SK-N-SH (cell line): ENCODE data around the gene SLC25A42. TPM values are rescaled to one million over a fixed set of nuclear protein-coding genes. Genes with fewer than 3 reads are reported as not detected.

ENCODE experiments used
- CTCF ChIA-PET: fragments of 300-600, 350-600 bp; formaldehyde crosslinking; extraction: SDS; loops from one replicate; lab custom pipeline; 2021; lab: Yijun Ruan, JAX
- POLR2A ChIA-PET: fragments of 350-600 bp; sonication (Branson Sonifier 250); formaldehyde crosslinking; extraction: SDS; loops from one replicate; lab custom pipeline; 2020; ENCODE audit warnings: antibody characterized with exemption, inconsistent platforms; lab: Yijun Ruan, JAX
- DNase-seq: peaks from one replicate; pipeline ENCODE4 v3.0.0; 2012
- H2AFZ ChIP-seq: fragments of 200-600 bp; sonication (generic); 2 replicates; pipeline ENCODE4 v1.8.1; 2016; ENCODE audit warnings: antibody characterized with exemption, mild to moderate bottlenecking, low read depth
- H3F3A ChIP-seq: fragments of 200-600 bp; sonication (generic); replicated peaks from 2 replicates; pipeline ENCODE3; 2016; ENCODE audit warnings: antibody characterized with exemption, mild to moderate bottlenecking; ENCODE audit not compliant: insufficient read depth
- H3K27ac ChIP-seq, 2 experiments: fragments of 200-500 bp in 1 of 2; fragments of 200-600 bp in 1 of 2; sonication (Bioruptor generic) in 1 of 2; sonication (generic), shearing (Covaris generic) in 1 of 2; 2 replicates each; pipeline versions ENCODE4 v1.5.1 to v1.6.1; 2014 to 2016; ENCODE audit warnings: low read depth in 2 of 2, inconsistent platforms in 1 of 2, low read length in 1 of 2, mild to moderate bottlenecking in 1 of 2, mixed read lengths in 1 of 2
- H3K27me3 ChIP-seq: fragments of 200-600 bp; sonication (generic), shearing (Covaris generic); 2 replicates; pipeline ENCODE4 v1.6.1; 2016; ENCODE audit warnings: mixed run types; ENCODE audit not compliant: insufficient read depth
- H3K36me3 ChIP-seq, 2 experiments: fragments of 200-500 bp in 1 of 2; fragments of 200-600 bp in 1 of 2; sonication (Bioruptor generic) in 1 of 2; sonication (generic) in 1 of 2; replicated peaks in 1 of 2; 2 replicates each; pipeline versions ENCODE3 to v1.5.1; 2014 to 2016; ENCODE audit warnings: low read length in 1 of 2, mild to moderate bottlenecking in 1 of 2; ENCODE audit not compliant: insufficient read depth in 2 of 2, control insufficient read depth in 1 of 2
- H3K4me1 ChIP-seq, 2 experiments: fragments of 200-500 bp in 1 of 2; fragments of 200-600 bp in 1 of 2; sonication (Bioruptor generic) in 1 of 2; sonication (generic), shearing (Covaris generic) in 1 of 2; 2 replicates each; pipeline versions ENCODE4 v1.5.1 to v1.6.1; 2014 to 2016; ENCODE audit warnings: low read depth in 1 of 2, low read length in 1 of 2, mixed run types in 1 of 2; ENCODE audit not compliant: insufficient read depth in 2 of 2, control insufficient read depth in 1 of 2
- H3K4me2 ChIP-seq: fragments of 200-600 bp; sonication (generic), shearing (Covaris generic); 2 replicates; pipeline ENCODE4 v1.6.1; 2017; ENCODE audit warnings: mixed run types
- H3K4me3 ChIP-seq, 2 experiments: fragments of 200-500 bp in 1 of 2; fragments of 200-600 bp in 1 of 2; sonication (Bioruptor generic) in 1 of 2; sonication (generic), shearing (Covaris generic) in 1 of 2; 2 replicates each; pipeline versions ENCODE4 v1.5.1 to v1.8.1; 2014 to 2016; ENCODE audit warnings: low read depth in 2 of 2, inconsistent platforms in 1 of 2, low read length in 1 of 2, mild to moderate bottlenecking in 1 of 2, mixed read lengths in 1 of 2, moderate library complexity in 1 of 2
- H3K79me2 ChIP-seq: fragments of 200-600 bp; sonication (generic); 2 replicates; pipeline ENCODE4 v1.8.1; 2017; ENCODE audit warnings: mild to moderate bottlenecking; ENCODE audit not compliant: insufficient read depth
- H3K9ac ChIP-seq: fragments of 200-600 bp; sonication (generic); 2 replicates; pipeline ENCODE4 v1.6.1; 2017; ENCODE audit warnings: mixed run types
- H3K9me2 ChIP-seq: fragments of 200-600 bp; sonication (generic); 2 replicates; pipeline ENCODE4 v1.6.1; 2017; ENCODE audit warnings: mixed run types
- H3K9me3 ChIP-seq: fragments of 200-600 bp; sonication (generic); 2 replicates; pipeline ENCODE4 v1.6.1; 2017; ENCODE audit warnings: mixed run types, mild to moderate bottlenecking, moderate library complexity
- H4K20me1 ChIP-seq: fragments of 200-600 bp; sonication (generic); 2 replicates; pipeline ENCODE4 v1.6.1; 2017; ENCODE audit warnings: mild to moderate bottlenecking, mixed run types; ENCODE audit not compliant: insufficient read depth
- CHD2 ChIP-seq: fragments of 150-350 bp; IDR thresholded peaks from 2 replicates; pipeline ENCODE4 v1.6.1; 2018; ENCODE audit warnings: low read length; ENCODE audit not compliant: partially characterized antibody
- EZH2phosphoT487 ChIP-seq: fragments of 200-600 bp; sonication (generic); IDR thresholded peaks from 2 replicates; pipeline ENCODE4 v1.6.1; 2017; ENCODE audit warnings: low read depth, mixed run types, mild to moderate bottlenecking, antibody characterized with exemption, moderate library complexity, borderline replicate concordance
- GABPA ChIP-seq: IDR thresholded peaks from 2 replicates; pipeline ENCODE4 v1.4.0; 2012; ENCODE audit warnings: low read depth, mild to moderate bottlenecking
- JUND ChIP-seq: IDR thresholded peaks from 2 replicates; pipeline ENCODE4 v1.4.0; 2012
- MEF2A ChIP-seq: IDR thresholded peaks from 2 replicates; pipeline ENCODE4 v1.4.0; 2012; ENCODE audit warnings: low read depth, borderline replicate concordance
- MXI1 ChIP-seq: IDR thresholded peaks from 2 replicates; pipeline ENCODE4 v1.6.1; 2012; ENCODE audit warnings: mild to moderate bottlenecking, low read depth, low read length, improper control_type of control experiment
- POLR2AphosphoS5 ChIP-seq: IDR thresholded peaks from 2 replicates; pipeline ENCODE4 v1.6.1; 2012; ENCODE audit warnings: low read depth, low read length
- RFX5 ChIP-seq: IDR thresholded peaks from 2 replicates; pipeline ENCODE4 v1.6.1; 2012; ENCODE audit warnings: mild to moderate bottlenecking, improper control_type of control experiment, low read length
- SMC3 ChIP-seq: IDR thresholded peaks from 2 replicates; pipeline ENCODE4 v1.6.1; 2012; ENCODE audit warnings: low read depth, low read length, improper control_type of control experiment
- WGBS: methylation state at CpG from one replicate; pipeline ENCODE4 v1.1.6; 2017; ENCODE audit warnings: low lambda C conversion rate; 5-methylcytosine and 5-hydroxymethylcytosine counted together
- polyA plus RNA-seq, 3 experiments: library from polyadenylated mRNA; depleted of rRNA; stranded (reverse); fragments of >200 nt; gene quantifications; 2 replicates each; pipeline ENCODE4 v1.2.3, GENCODE V29; 2012
- TF ChIP-seq, protein P1 (sequence below): IDR thresholded peaks from 2 replicates; pipeline ENCODE4 v1.4.0; 2012; ENCODE audit warnings: low read depth, borderline replicate concordance
- TF ChIP-seq, protein P2 (sequence below): fragments of 150-350 bp; IDR thresholded peaks from 2 replicates; pipeline ENCODE4 v1.6.1; 2017; ENCODE audit warnings: antibody characterized with exemption, low read length, low read depth, borderline replicate concordance

The SLC25A42 gene
- polyA plus RNA-seq, 1 of the 3 experiments (the other 2 are of a cell fraction): 6.1 TPM

DNA sequence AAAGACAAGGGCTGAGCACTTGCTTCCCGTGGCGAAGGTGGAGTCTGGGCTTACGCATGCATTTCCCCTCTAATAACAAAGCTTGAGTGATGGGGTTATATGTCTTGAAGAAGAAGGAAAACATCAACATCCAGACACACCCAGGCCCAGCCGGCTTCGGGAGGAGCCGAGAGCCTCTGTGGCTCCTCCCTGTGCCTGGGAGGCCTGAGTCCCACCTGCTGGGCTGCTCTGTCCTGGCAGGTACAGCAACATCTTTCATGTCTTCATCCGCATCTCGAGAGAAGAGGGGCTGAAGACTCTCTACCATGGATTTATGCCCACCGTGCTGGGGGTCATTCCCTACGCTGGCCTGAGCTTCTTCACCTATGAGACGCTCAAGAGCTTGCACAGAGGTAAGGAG, 43.9 kb downstream of the SLC25A42 start:
- H3F3A ChIP-seq: no peaks in the 10 kb centered on the region
- no peaks in the 10 kb centered on the region for H3K27me3 ChIP-seq
- ChIA-PET POLR2A (no interaction called here), CTCF (no interaction called here)
- no peak overlapping the region for H3K9ac ChIP-seq
- no peak overlapping the region for H2AFZ ChIP-seq
- no peak for DNase-seq
- H4K20me1 ChIP-seq: no peaks in the 10 kb centered on the region
- H3K9me2 ChIP-seq: no peaks in the 10 kb centered on the region
- H3K36me3 ChIP-seq: no peaks in the 10 kb centered on the region
- no peaks in the 10 kb centered on the region for H3K79me2 ChIP-seq
- H3K4me1 ChIP-seq: no peaks in the 10 kb centered on the region; a peak in 1 of 4 replicates
- WGBS: 95% methylated on average over 5 of the region's 11 CpGs
- H3K27ac ChIP-seq: no peak overlapping the region
- H3K4me2 ChIP-seq: no peak overlapping the region
- TF ChIP-seq GABPA (no peak), MEF2A (no peak), SMC3 (no peak), CHD2 (no peak), MXI1 (no peak)
- TF ChIP-seq, protein P1, sequence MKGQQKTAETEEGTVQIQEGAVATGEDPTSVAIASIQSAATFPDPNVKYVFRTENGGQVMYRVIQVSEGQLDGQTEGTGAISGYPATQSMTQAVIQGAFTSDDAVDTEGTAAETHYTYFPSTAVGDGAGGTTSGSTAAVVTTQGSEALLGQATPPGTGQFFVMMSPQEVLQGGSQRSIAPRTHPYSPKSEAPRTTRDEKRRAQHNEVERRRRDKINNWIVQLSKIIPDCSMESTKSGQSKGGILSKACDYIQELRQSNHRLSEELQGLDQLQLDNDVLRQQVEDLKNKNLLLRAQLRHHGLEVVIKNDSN: no peak
- TF ChIP-seq, all 33 proteins: peak for 0
- Histone ChIP-seq H3K9me3 (no peaks in the 10 kb centered on the region), H3K4me3 (no peak overlapping the region)

DNA sequence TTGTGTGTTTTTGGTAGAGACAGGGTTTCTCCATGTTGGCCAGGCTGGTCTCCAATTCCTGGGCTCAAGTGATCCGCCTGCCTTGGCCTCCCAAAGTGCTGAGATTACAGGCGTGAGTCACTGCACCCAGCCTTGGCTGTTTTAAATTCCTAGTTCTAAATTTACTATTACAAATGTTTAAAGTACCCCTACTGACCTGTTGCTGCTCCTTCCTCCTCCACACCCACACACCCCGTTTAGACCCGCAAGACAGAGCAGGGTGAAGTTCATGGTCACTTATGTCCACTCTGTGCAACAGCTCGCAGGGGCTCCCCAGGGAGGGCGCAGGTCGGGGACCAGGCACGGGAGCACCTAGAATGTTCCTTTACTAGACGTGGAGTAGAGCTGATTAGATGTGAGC, 45.8 kb downstream of the SLC25A42 start:
- no peak overlapping the region for H3K27ac ChIP-seq
- no peaks in the 10 kb centered on the region for H3K79me2 ChIP-seq
- no peak overlapping the region for H3K9ac ChIP-seq
- H4K20me1 ChIP-seq: no peaks in the 10 kb centered on the region
- no peak overlapping the region for H3K4me2 ChIP-seq
- H3F3A ChIP-seq: no peaks in the 10 kb centered on the region
- no peaks in the 10 kb centered on the region; a peak in 1 of 4 replicates for H3K4me1 ChIP-seq
- no peak overlapping the region for H2AFZ ChIP-seq
- H3K36me3 ChIP-seq: no peaks in the 10 kb centered on the region
- H3K4me3 ChIP-seq: no peak overlapping the region
- ChIA-PET CTCF (interaction anchor here (0.7 to 1.4 kb wide), 5 partner anchors 15 to 289 kb away, joined by 3 to 5 read pairs (median 4); no protein-coding TSS in a partner anchor), POLR2A (no interaction called here)
- 79% methylated on average over 9 of the region's 9 CpGs for WGBS
- DNase-seq: no peak
- no peaks in the 10 kb centered on the region for H3K9me3 ChIP-seq
- H3K9me2 ChIP-seq: no peaks in the 10 kb centered on the region
- H3K27me3 ChIP-seq: no peaks in the 10 kb centered on the region
- TF ChIP-seq, protein P2, sequence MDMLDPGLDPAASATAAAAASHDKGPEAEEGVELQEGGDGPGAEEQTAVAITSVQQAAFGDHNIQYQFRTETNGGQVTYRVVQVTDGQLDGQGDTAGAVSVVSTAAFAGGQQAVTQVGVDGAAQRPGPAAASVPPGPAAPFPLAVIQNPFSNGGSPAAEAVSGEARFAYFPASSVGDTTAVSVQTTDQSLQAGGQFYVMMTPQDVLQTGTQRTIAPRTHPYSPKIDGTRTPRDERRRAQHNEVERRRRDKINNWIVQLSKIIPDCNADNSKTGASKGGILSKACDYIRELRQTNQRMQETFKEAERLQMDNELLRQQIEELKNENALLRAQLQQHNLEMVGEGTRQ: no peak
- TF ChIP-seq JUND: no peak
- TF ChIP-seq MXI1: no peak
- TF ChIP-seq RFX5: no peak
- no peak for TF ChIP-seq EZH2phosphoT487
- no peak for TF ChIP-seq POLR2AphosphoS5
- TF ChIP-seq, protein P1: no peak
- TF ChIP-seq, all 33 proteins: peak for 0
